CMK (cell line): ENCODE results near the gene KIR3DL1.
"Not testable (repeated sequence)": the region's sequence is repeated elsewhere in the genome, so short reads cannot be mapped to it uniquely, and the experiment has no call there.

ENCODE experiments used
- DNase-seq: peaks from one replicate; pipeline ENCODE4 v3.0.0-alpha.2; 2010; ENCODE audit warnings: low read depth

KIR3DL1 gene

DNA sequence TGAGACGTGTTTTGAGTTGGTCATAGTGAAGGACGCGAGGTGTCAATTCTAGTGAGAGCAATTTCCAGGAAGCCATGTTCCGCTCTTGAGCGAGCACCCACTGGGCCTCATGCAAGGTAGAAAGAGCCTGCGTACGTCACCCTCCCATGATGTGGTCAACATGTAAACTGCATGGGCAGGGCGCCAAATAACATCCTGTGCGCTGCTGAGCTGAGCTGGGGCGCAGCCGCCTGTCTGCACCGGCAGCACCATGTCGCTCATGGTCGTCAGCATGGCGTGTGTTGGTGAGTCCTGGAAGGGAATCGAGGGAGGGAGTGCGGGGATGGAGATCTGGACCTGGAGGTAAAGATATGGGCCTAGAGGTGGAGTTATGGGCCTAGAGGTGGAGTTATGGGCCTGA, at the start of gene KIR3DL1:
Gene KIR3DL1 (plus strand): TSS at position 218 of the 400 bp plus-strand sequence.
- not testable (repeated sequence) for DNase-seq

DNA sequence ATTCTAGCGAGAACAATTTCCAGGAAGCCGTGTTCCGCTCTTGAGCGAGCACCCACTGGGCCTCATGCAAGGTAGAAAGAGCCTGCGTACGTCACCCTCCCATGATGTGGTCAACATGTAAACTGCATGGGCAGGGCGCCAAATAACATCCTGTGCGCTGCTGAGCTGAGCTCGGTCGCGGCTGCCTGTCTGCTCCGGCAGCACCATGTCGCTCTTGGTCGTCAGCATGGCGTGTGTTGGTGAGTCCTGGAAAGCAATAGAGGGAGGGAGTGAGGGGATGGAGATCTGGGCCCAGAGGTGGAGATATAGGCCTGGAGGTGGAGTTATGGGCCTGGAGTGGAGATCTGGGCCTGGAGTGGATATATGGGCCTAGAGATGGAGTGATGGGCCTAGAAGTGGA, 46.6 kb upstream of the KIR3DL1 start, which contains the start of gene KIR2DL1:
Gene KIR2DL1 (plus strand): TSS at position 148 of the 400 bp plus-strand sequence. CDS start 58 bp downstream, at position 206.
- not testable (repeated sequence) for DNase-seq

DNA sequence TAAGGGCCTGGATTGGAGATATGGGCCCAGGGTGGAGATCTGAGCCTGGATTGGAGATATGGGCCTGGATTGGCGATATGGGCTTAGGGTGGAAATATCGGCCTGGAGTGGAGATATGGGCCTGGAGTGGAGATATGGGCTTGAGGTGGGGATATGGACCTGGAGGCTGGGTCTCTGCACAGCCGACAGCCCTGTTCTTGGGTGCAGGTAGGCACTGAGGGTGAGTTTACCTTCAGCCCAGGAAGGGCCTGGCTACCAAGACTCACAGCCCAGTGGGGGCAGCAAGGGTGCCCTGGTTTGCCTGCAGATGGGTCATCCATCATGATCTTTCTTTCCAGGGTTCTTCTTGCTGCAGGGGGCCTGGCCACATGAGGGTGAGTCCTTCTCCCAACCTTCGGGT, 45.8 kb upstream of the KIR3DL1 start:
- not testable (repeated sequence) for DNase-seq

DNA sequence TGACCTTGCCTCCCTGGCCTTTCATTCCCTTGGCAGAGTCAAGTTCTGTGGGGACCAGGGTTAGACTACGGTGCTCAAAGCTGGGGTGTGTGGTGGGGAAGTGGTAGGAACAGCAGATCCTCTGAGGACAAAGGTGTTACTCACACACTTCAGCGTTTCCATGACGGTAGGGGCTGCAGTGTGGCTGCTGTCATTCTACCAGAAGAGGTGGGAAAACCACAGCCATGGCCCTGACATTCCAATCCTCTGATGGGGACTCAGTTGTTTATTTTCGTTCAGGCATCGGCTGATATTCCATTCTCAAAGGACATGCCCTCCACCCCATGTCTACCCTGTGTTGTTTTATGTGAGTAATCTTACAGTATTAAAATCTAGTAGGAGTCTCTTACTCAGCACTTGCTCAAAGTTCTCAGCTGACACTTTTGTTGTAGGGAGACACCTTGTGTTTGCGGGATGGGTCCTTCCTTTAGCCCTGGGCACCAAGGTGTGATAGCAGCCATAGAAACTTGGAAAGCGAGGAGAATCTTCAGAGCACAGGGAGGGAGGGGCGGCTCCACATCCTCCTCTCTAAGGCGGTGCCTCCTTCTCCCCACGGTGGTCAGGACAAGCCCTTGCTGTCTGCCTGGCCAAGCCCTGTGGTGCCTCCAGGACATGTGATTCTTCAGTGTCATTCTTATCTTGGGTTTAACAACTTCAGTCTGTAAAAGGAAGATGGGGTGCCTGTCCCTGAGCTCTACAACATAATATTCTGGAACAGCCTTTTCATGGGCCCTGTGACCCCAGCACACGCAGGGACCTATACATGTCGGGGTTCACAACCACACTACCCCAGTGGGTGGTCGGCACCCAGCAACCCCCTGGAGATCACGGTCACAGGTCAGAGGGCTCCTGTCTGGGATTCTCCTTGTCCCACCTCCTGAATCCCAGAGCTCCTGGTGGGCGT, 45.0 kb upstream of the KIR3DL1 start:
- not testable (repeated sequence) for DNase-seq

GRCh38 chr19:54772666-54773065, 43.6 kb upstream of the KIR3DL1 start:
- not testable (repeated sequence) for DNase-seq

GRCh38 chr19:54775095-54775815, 41.0 kb upstream of the KIR3DL1 start:
- DNase-seq, result not testable (repeated sequence)

DNA sequence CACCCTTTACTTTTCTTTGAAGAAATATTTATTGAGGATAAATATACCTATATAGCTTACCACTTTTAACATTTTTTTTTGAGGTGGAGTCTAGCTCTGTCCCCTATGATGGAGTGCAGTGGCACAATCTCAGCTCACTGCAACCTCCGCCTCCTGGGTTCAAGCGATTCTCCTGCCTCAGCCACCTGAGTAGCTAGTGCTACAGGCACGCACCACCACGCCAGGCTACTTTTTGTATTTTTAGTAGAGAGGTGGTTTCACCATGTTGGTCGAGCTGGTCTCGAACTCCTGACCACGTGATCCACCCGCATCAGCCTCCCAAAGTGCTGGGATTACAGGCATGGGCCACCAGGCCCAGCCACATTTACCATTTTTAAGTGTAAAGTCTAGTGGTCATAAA, 40.4 kb upstream of the KIR3DL1 start:
- DNase-seq, result not testable (repeated sequence)

- DNase-seq, result not testable (repeated sequence)
Observed at GRCh38 chr19:54777851-54778250, 38.4 kb upstream of the KIR3DL1 start.

- not testable (repeated sequence) for DNase-seq
Observed at GRCh38 chr19:54778896-54779295, 37.4 kb upstream of the KIR3DL1 start.

- not testable (repeated sequence) for DNase-seq
Observed at GRCh38 chr19:54782916-54783315, 33.4 kb upstream of the KIR3DL1 start.

- not testable (repeated sequence) for DNase-seq
Observed at GRCh38 chr19:54786091-54786723, 30.1 kb upstream of the KIR3DL1 start.

DNA sequence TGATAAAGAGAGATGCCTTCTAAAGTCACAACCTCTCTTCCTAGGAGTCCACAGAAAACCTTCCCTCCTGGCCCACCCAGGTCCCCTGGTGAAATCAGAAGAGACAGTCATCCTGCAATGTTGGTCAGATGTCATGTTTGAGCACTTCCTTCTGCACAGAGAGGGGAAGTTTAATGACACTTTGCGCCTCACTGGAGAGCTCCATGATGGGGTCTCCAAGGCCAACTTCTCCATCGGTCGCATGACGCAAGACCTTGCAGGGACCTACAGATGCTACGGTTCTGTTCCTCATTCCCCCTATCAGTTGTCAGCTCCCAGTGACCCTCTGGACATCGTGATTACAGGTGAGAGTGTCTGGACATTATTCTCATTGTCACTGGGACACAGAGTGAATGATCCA, 28.1 kb upstream of the KIR3DL1 start:
- not testable (repeated sequence) for DNase-seq

DNA sequence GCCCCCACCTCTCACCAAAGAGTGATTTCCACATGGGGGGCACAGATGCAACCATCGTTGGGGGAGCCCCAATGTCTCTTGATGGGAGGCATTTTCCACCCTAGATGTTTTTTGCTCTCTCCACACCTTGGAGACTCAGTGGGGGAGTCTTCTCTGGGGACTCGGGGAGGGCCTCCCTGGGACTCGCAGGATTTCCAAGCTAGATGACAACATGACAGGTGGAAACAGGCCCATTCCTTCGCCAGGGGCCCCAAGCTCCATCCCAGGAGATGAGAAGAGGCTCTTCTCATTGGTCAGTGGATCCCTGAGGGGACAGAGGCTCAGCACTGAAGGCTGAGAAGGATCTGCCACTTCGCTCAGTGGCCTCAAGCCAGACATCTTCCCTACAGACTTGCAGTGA, 25.6 kb upstream of the KIR3DL1 start:
- DNase-seq, result no peak

- DNase-seq, result no peak
Observed at GRCh38 chr19:54791476-54791875, 24.8 kb upstream of the KIR3DL1 start.

DNA sequence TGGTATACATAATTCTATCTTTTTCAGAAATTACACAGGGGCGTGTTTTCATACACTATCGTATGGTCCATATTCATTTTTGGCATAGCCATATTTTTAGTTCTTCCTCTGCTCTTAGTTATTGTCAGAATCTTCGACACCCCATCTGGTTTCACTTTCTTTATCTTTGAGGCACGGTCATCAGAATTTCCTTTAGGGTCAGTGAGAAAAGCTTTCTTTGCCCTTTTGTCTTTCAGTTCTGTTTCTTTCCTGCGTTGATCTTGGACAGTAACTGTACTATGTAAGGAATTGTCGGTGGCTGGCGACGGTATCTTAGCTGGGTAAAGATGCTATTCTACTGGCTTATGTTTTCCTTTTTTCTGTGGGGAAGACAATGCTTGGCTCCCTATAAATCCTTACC, 23.5 kb upstream of the KIR3DL1 start:
- DNase-seq, result no peak

DNA sequence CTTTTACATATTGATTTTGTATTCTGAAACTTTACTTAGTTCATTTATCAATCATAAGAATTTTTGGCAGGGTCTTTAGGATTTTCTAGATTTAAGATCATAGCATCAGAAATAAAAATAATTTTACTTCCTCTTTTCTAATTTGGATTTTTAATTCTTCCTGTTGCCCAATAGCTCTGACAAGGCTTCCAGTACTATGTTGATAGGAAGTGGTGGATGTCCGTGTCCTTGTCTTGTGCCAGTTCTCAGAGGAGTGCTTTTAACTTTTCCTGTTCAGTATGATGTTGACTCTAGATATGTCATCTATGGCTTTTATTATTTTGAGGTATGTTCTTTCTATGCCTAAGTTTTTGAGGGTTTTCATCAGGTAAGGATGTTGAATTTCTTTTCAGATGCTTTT, 20.5 kb upstream of the KIR3DL1 start:
- no peak for DNase-seq

DNA sequence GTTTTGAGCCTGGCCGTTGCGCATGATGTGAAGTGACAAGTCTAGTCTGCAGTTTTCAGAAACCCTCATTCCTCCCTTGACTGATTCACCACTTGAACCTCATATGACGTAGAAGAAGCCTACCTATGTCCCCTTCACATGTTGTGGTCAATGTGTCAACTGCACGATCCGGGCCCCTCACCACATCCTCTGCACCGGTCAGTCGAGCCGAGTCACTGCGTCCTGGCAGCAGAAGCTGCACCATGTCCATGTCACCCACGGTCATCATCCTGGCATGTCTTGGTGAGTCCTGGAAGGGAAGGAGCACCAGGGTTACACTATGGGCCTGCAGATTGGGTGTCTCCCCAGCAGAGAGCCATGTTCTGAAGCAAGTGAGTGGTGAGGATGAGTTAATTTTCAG, 12.9 kb upstream of the KIR3DL1 start, which contains the start of gene KIR2DL4:
Gene KIR2DL4 (plus strand): TSS at position 201 of the 400 bp plus-strand sequence. CDS start 42 bp downstream, at position 243.
- no peak for DNase-seq

GRCh38 chr19:54804101-54804500, 12.2 kb upstream of the KIR3DL1 start:
- no peak for DNase-seq

- DNase-seq, result no peak
Observed at GRCh38 chr19:54804571-54804970, 11.7 kb upstream of the KIR3DL1 start.

- DNase-seq, result no peak
Observed at GRCh38 chr19:54805665-54806515, 10.4 kb upstream of the KIR3DL1 start.

DNA sequence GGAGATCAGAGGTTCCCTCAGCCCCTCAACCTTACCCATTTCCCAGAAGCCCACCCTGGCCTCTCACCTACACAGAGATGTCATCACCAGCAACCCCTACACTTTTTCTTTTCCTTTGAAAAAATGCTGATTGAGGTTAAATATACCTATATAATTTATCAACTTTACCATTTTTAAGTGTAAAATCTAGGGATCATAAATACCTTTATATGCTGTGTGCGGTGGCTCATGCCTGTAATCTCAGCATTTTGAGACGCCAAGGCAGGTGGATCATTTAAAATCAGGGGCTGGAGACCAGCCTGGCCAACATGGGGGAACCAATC, 9.8 kb upstream of the KIR3DL1 start:
- DNase-seq, result no peak
